HPDE6-E6E7 (cell line): Measurements from ENCODE around the gene NRG4.
A peak's percentile ranks its signal among the peaks of the same experiment; 100 is the strongest.
"Not testable (repeated sequence)": the region's sequence is repeated elsewhere in the genome, so short reads cannot be mapped to it uniquely, and the experiment has no call there.

ENCODE experiments used
- DNase-seq: peaks from one replicate; pipeline ENCODE4 v3.0.0; 2011; ENCODE audit warnings: missing footprints; ENCODE audit errors: extremely low spot score

Gene NRG4

GRCh38 chr15:75927601-75928000, 84.6 kb downstream of the NRG4 start:
- no peak for DNase-seq

GRCh38 chr15:75926931-75927330, 85.3 kb downstream of the NRG4 start:
- no peak for DNase-seq

GRCh38 chr15:75925440-75925839, 86.8 kb downstream of the NRG4 start:
- DNase-seq = no peak

- DNase-seq = peak; percentile 28
These were observed 87.6 kb downstream of the NRG4 start for GRCh38 chr15:75924576-75924975.

GRCh38 chr15:75923756-75924155, 88.5 kb downstream of the NRG4 start:
- no peak for DNase-seq

- peak; percentile 41 for DNase-seq
These were observed 90.2 kb downstream of the NRG4 start for GRCh38 chr15:75921732-75922703.

GRCh38 chr15:75920079-75920478, 92.1 kb downstream of the NRG4 start:
- no peak for DNase-seq

- no peak for DNase-seq
These were observed 94.1 kb downstream of the NRG4 start for GRCh38 chr15:75918135-75918534.

GRCh38 chr15:75916978-75917377, 95.2 kb downstream of the NRG4 start:
- DNase-seq = no peak

- not testable (repeated sequence) for DNase-seq
These were observed 101.9 kb downstream of the NRG4 start for GRCh38 chr15:75910355-75910754.

- DNase-seq = no peak
These were observed 107.0 kb downstream of the NRG4 start for GRCh38 chr15:75905231-75905630.

GRCh38 chr15:75903331-75904239, 108.6 kb downstream of the NRG4 start, which contains the start of gene FBXO22:
FBXO22 (plus strand) TSS chr15:75903878; CDS start chr15:75903964, 86 bp downstream.
- DNase-seq = peak; percentile 76

GRCh38 chr15:75902129-75902557, 110.1 kb downstream of the NRG4 start:
- no peak for DNase-seq

GRCh38 chr15:75900577-75900976, 111.6 kb downstream of the NRG4 start:
- DNase-seq = no peak

- no peak for DNase-seq
These were observed 116.5 kb downstream of the NRG4 start for GRCh38 chr15:75895731-75896130.

GRCh38 chr15:75891895-75892294, 120.3 kb downstream of the NRG4 start:
- DNase-seq = no peak
